ENCODE measurements around the gene LY6G6F.

Gene LY6G6F

GRCh38 chr6:31742894-31743293 is 36.2 kb downstream of the LY6G6F start:
- DNase-seq = no peak

- DNase-seq = no peak
These were observed 37.8 kb downstream of the LY6G6F start for GRCh38 chr6:31744422-31744821.

- no peak for DNase-seq
These were observed 42.8 kb downstream of the LY6G6F start for GRCh38 chr6:31749301-31750036.

DNA sequence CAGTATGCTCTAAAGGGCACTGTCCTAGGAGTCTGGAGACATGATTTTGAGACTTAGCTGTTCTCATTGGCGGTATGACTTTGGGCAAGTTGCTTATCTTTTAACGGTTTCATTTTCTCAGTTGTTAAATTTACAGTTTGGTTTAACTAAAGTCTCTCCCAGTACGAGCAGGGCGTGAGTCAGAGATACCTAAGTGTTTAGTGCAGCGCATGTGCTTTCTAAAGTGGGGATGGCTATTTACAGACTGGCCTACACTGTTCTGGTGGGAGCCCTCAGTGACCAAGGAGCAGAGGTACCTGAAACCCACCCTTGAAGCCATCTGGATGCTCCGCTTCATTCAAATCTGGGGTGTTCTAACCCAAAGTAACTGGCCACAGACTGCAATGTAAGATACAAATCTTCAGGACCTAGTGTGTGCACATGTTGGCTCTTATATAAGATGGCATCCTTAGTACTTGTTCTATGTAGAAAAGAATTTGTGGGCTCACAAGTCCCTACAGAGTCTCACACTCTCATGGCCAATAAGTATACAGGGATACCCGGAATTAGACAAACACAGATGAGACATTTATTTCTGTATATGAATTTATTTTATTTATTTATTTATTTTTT is 43.9 kb downstream of the LY6G6F start:
- no peak for DNase-seq

DNA sequence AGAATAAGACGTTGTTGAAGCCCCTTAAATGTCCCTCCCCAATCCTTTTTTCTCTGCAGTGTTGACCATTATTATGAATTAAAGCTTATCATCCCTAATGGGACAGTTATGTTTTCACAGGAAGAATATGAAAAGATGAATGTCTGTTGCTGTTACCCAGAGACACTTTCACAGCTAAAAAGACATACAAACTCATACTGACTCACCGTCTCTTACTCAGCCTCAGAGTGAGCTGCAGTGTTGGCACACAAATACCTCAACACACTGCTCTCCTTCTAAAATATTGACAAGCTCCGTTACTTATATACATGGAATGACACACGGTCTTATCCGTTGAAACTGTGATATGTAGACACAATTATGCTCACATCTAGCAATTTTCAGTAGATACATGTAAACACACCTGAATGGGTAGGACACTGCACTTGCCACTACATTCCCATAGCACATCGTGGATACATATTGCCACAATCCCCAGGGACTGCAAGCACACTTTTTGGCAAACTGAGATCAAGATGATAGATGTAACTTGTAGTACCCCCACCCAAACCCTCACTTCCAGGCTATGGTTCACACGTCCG is 46.2 kb downstream of the LY6G6F start:
- no peak for DNase-seq

DNA sequence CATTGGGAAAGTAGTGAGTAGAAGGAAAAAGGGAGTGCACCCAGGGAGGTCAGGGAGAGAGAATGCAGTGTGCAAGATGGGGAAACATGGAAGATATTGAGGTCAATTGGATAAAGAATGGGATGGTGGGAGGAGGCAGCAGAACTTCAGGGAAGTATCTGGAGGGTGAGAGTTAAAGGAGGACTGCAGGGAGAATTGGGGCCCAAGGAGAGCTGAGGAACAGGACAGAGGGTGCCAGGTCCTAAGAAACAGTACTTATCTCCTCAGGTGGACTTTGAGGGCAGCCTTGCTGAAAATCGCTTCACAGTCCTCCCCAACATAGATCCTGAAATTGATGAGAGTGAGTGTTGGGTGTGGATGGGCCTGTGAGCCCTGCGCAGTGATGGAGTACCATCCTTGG is 51.6 kb downstream of the LY6G6F start:
- no peak for DNase-seq
